Right hindlimb (tissue), 1 donor: ENCODE results near the gene PANK4.
"Not testable (repeated sequence)": the region's sequence is repeated elsewhere in the genome, so short reads cannot be mapped to it uniquely, and the experiment has no call there.

ENCODE experiments used
- DNase-seq: peaks from one replicate; pipeline ENCODE4 v3.0.0-alpha.2; 2018

Gene PANK4

DNA sequence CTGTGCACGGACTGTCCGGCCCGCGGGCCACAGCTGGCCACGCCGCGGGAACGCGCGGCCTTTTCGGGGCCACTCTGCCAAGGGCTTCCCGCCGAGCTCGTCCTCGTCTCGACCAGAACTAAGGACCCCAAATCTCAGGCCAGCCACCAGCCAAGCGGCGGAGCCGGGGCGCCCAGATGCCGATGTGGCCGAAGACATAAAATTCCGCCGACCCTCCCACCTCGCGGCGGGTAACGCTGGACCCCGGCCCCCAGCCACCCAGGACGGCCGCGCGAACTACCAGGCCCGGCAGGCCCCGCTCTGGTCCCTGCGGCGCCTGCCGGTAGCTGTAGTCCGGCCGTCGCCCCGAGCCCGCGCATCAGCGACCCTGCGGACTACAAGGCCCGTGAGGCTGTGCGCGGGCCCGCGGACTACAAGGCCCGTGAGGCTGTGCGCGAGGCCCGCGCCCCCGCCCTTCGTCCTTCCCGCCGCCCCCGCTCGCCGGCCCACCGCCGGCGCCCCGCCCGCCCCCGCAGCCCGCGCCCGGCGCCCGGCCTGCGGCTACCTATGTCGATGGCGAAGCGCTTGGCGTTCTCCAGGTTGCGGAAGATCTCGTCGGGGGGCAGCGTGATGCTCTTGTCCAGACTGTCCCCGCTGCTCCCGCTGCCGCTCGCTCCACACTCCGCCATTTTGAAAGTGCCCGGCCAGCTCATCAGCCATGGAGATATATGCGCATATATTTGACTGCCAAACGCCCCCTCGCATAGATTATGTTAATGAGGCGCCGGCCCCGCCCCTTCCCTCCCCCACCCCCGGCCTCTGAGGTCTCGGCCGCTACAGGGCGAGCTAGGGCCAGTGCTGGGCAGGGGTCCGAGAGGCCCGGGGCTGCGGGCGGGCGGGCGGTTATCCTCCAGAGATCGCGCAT is at the start of gene PANK4:
PANK4 (minus strand) TSS at position 677 of the 904 bp plus-strand sequence; CDS start at position 668, 9 bp downstream.
- peak; percentile 94 for DNase-seq

DNA sequence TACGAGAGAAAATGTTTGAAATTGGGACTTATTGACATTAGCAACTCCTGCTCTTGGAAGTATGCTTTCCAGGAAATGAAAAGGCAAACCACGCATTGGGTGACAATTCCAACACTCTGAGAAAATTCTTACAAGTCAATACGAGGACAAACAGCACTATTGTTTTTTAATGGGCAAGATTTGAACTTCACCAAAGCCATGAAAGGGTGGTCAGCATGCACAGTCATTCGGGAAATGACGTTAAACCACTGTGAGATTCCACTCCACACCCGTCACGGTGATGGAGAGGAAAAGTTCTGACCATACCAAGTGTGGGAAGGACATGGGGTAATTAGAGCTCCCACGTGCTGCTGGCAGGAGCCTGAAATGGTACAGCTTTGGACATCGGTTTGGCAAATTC is 48.0 kb upstream of the PANK4 start:
- DNase-seq: no peak

DNA sequence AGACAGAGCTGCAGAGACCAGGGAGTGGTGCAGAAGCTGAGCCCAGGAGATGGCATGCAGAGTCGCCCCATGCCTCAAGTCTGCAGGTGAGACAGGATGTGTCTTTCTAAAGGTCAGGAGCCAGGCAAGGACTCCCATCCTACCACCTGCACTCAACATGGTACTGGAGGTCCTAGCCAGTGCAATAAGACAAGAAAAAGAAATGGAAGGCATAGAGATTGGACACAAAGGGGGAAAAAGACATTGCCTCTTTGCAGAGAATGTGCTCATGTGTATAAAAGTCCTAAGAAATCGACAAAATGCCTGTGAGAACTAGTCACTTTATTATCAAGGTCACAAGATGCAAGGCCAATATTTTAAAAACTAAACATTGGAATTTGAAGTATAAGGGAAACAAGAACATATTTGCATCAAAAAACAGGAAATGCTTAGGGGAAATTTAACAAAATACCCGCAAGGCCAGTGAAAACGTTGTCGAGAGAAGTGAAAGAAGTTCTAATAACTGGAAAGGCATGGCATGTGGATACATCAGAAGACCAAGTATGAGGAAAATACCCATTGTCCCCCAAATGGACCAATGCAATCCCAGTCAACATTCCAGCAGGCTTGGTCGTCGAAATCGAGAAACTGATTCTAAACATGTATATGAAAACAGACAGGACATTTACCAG is 47.0 kb upstream of the PANK4 start:
- DNase-seq: no peak

DNA sequence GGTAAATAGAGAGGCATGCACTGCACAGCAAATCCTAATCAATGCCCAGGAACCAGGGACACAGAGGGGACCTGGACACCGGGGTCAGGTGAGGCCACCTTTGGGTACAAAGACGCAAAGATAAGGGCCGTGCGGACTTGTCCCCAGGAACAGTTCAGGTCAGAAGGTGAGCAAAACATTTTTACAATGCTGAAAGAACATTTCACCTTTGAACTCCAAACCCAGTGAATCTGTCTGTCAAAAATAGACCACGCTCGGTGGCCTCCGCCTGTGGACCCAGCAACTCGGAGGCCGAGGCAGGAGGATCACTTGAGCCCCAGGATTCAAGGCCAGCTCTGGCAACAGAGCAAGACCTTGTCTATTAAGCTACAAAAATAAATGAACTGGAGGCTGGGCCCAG is 45.0 kb upstream of the PANK4 start:
- no peak for DNase-seq

DNA sequence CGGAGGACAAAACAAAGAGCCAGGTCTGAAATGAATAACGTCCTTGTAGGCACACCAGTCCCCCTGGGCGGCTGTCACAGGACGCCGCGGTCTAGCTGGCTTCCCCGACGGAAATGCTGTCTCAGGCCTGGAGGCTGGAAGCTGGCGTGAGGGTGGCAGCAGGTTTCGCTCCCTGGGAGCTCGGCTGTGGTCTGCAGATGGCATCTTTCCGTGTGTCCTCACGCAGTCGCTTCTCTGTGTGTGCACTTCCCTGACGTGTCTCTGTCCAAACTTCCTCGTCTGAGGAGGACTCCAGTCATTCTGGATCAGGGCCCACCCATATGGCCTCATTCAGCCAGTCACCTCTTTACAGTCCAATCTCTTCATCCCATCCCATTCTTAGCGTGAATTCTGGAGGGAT is 43.9 kb upstream of the PANK4 start:
- no peak for DNase-seq

DNA sequence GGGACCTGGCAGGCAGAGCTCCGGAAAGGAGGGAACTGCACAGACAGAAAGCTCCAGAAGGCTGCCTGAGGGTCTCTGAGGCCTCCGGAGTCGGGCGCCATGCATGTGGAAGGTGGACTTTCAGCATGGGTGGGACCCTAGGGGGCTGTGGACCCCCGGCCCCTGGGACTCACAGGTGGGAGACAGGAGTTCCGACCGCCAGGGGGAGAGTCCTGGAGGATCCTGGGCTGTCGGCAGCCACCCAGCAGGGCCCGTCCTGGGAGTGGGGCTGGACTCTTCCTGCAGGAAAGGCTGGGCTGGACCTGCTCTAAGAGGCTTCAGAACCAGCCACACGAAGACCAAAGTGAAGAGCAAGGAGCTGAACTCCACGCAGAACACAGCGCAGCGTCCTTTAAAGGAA is 43.3 kb upstream of the PANK4 start:
- not testable (repeated sequence) for DNase-seq

DNA sequence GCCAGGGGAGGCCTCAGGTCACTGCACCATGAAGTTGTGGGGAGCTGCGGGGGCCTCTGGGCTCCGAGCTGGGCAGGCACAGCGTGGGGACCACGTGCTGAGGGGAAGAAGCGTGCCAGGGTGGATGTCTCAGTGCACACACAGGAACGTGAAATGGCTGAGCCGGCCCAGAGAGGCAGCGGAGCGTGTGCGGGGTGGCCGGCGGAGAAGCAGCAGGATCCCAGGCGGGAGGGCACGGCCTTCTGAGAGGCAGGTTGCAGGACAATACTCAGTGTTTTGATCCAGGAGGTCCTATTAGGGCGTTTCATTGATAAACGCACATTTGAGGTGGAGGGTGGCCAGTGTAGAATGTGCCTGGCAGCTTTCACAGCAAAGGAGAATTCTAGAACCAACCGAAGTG is 42.7 kb upstream of the PANK4 start:
- DNase-seq: no peak

DNA sequence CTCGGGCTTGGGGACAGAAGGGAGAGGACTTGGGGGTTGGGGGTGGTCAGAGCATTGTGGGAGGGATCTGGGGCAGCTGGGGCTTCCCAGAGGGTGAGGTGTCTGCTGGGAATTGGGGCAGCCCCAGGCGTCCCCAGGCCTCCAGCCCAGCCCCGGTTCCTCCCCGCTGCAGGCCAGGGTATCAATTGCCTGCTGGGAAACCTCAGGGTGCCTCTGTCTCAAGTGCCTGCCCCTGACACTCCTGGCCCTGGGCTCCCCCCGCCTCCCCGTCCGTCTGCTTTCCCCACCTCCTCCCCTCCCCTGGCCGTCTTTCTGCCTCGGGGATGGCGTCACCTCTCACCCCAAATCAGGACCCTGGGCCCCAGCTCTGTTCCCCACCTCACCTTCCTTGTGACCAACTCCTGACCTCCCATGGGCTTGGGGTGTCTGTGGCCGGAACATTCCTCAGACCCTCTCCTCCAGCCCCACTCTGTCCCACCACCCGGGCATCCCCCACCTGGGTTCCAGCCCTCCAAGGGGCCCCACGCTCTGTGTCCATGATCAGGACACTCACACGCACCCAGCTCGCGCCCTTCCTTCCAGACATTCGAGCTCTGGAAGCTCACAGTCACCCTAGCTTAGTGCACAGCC is 41.9 kb upstream of the PANK4 start:
- DNase-seq: not testable (repeated sequence)

DNA sequence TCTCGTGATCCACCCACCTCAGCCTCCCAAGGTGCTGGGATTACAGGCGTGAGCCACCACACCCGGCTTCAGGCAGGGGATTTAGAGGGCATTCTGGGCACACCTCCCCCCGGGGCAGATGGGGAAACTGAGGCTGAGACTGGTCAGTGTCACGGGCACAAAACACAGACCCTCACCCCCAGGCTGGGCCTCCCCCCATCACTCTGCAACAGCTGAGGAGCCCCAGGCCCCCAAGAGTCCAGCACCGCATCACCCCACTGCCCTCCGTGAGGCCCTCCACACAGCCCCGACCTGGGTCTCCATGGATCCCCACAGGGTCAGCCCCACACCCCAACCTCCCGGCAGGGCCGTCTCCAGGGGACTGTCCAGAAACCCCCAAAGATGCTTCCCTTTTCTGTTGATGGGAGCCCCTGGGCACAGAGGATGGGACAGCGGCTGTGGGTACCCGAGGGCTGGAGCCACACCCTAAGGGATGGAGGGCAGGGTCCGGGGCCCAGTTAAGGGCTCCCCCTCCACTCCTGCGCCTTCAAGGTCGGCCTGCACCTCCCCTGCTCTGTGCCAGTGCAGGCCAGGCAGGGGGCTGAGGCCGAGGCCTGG is 40.8 kb upstream of the PANK4 start:
- no peak for DNase-seq

DNA sequence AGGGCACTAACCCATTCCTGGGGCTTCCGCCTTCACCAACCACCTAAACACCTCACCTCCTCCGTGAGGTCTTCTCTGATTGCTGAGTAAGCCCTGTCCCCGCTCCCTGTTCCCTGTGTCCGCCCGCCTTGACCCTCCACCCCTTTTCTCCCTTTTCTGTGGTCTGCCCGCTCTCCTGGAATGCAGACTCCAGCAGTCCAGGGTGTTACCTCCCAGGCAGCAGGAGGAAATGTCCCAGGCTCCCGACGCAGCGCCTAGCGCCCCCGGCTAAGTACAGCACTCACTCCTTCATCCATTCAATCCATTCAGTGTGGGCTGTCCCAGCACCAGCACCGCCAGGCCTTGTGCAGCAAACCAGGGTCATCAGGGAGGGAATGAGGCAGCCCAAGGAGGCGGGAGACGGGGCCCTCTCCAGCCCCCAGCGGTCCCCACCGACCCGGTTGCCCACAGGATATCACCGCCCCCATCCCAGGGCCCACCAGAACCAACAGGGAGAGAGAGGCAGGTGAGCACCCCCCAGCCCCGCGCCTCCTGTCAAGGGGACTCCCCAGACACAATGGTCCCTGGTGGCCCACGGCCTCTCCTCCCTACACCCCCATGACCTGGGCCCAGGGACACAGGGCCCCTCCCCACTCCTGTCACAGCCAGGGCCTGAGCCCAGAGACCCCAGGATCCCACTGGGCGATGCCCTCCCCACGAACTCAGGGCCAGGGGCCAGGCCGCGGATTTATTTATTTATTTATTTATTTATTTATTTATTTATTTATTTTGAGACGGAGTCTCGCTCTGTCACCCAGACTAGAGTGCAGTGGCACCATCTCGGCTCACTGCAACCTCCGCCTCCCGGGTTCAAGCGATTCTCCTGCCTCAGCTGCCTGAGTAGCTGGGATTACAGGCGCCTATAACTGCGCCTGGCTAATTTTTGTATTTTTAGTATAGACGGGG is 40.0 kb upstream of the PANK4 start:
- DNase-seq: no peak

DNA sequence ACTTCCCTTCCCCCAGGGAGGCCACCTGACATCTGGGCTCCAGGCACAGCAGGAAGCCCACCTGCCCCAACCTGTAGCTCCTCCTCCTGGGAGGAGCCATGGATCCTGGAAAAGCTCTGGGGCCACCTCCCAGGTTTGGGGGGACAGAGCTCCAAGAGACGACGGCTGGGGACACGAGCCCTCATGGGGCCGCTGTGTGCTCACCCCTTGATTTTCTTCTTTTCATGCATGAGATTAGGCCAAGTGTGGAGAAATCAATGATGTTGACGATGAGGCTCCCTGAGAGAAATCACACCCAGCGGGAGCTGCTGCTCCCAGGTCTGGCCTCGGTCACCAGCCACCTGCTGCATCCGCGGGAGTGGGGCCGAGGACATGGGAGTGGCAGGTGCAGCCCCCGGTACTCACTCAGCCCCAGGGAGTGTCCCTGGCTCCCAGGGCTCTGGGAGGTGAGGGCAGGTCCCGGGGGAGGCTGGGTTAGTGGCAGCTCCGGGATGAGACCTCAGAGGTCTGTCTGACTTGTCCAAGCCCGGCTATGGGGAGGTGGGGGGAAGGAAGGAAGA is 38.5 kb upstream of the PANK4 start:
- DNase-seq: no peak

DNA sequence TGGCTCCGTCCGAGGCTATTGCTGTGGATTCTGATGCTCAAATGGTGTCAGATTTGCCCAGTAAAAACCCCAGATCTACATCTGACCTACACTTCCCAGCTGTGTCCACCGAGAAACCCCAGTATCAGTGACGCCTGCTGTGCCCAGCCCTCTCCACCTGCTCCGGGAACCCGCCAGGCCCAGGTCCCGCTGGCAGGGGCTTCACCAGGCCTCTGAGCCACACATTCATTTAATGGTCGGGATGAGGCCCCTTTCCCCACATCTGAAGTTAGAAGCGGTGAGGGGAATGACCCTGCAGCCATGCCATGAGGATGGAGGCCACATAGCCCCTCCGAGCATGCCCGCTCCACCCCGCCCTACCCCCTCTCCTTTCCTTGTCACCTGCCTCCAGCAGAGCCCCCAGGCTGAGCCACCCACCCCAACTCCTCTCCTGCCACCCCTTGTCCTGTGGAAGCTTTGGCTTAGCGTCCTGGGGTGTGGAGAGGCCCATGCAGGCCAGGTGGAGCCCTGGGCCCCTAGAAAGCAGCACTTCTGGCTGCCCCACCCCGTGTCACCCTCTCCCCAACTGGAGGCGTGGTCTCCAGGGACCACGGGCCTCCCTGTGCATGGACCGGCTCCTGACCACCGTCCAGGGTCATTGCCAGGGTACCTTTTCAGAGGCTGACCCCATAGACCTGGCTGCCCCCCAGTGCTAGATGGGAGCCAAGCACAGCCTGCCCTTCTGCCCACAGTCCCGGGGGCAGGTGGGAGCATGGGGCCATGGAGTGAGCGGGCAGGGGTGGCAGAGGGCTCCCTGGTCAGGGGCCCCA is 37.8 kb upstream of the PANK4 start:
- no peak for DNase-seq

DNA sequence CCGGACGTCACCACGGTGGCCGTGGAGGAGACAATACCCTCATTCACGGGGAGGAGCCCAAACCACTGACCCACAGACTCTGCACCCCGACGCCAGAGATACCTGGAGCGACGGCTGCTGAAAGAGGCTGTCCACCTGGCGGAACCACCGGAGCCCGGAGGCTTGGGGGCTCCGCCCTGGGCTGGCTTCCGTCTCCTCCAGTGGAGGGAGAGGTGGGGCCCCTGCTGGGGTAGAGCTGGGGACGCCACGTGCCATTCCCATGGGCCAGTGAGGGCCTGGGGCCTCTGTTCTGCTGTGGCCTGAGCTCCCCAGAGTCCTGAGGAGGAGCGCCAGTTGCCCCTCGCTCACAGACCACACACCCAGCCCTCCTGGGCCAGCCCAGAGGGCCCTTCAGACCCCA is 36.8 kb upstream of the PANK4 start:
- DNase-seq: no peak

DNA sequence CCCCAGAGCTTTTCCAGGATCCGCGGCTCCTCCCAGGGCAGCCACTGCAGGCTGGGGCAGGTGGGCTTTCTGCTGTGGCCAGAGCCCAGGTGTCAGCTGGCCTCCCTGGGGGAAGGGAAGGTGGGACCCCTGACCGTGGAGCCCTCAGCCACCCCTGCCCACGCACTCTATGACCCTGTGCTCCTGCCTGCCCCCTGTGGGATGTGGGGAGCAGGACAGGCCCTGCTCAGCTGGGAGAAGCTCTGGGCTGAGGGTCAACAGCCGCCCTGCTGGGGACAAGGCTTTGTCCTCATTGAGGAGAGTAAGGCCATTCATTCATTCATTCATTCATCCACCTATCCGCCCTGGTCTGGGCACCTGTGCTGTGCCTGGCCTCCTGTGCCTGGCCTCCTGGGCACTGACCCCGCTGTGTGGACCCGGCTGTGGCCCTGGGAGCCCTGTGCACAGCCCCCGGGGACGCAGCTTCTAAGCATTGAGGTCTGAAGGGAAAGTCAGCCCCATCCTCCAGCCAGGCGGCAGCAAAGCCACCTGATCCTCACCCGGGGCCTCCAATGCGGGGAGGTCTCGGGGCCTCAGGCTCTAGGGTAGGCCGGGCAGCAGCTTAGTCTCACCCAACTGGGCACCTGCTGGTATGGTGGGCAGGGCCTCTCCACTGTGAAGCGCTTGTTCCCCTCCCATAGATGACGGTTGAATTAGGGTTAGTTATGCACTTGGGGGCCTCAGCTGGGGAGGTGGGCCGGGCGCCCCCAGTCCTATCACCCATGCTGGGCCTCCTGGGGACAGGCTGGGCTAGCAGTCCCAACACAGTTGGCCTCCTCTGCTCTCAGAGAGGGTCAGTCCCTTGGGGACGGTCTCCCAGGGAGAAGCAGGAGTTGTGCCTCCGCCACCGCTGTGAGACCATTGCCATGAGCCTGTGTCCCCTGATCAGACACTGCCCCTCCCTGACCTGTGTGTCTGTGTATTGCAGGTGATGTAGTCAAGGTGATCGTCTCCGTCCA is 35.8 kb upstream of the PANK4 start:
- no peak for DNase-seq

DNA sequence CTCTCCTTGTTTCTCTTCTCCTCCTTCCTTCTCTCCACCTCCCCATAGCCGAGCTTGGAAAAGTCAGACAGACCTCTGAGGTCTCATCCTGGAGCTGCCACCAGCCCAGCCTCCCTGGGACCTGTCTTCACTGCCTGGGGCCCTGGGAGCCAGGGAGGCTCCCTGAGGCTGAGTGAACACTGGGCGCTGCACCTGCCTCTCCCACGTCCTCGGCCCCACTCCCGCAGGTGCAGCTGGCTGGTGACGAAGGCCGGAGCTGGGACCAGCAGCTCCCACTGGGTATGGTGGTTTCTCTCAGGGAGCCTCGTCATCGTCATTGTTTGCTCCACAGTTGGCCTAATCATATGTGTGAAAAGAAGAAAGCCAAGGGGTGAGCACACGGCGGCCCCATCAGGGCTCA is 35.0 kb upstream of the PANK4 start:
- DNase-seq: no peak

DNA sequence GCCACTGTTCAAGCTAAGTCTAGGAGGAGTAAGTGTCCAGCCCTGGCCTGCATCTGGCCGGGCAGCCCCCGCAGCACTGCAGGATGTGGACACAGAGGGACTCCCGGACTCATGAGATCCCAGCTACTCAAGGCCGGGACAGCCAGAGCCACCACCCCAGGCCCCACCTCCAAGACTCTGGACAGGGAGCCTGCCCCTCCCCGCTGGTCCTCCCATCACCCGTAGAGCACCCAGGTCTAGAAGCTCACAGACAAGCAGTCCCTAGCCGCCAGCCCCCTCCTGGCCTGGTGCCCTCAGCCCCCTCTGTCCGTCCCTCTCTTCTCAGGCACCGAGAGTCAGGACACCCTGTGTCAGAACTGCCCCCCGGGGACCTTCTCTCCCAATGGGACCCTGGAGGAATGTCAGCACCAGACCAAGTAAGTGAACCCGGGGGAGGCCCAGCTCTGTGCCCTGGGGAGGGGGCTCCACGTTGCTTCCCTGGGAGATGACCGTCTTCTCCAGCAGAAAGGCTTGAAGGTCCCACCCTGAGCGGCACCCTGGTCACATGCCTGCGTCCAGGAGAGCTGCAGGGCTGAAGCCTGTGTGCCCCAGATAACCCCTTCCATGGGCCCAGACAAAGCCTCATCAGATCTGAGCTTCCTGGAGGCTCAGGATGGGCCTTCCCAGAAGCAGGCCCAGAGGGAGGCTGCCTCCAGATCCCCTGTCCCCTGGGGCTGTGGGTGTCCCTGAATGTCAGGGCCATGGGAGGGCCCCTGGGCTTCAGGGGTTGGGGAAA is 34.1 kb upstream of the PANK4 start:
- DNase-seq: no peak

DNA sequence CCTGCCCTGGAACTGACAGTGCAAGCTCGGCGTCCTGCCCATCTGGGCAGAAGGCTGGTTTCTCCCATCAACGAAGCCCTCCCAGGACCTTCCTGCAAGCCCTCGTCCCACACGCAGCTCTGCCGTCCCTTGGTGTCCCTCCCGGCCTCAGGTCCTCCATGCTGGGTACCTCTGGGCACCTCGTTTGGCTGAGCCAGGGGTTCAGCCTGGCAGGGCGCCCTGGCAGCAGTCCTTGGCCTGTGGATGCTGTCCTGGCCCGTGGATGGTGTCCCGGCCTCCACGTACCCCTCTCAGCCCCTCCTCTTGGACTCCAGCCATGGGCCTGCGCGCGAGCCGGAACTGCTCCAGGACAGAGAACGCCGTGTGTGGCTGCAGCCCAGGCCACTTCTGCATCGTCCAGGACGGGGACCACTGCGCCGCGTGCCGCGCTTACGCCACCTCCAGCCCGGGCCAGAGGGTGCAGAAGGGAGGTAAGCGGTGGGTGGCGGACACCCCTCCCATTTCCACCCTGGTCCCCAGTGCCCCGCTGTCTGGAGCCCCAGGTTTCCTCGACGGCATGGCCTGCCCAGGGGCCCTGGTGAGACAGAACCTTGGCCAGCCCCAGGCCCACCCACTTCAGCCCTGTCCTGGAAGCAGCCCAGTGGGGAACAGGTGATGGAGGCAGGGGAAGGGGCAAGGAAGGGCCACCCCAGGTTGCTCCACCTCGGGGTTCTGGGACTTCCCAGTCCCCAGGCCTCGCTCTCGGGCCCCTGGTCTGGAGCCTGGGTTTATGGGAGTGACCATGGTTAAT is 33.3 kb upstream of the PANK4 start:
- no peak for DNase-seq

DNA sequence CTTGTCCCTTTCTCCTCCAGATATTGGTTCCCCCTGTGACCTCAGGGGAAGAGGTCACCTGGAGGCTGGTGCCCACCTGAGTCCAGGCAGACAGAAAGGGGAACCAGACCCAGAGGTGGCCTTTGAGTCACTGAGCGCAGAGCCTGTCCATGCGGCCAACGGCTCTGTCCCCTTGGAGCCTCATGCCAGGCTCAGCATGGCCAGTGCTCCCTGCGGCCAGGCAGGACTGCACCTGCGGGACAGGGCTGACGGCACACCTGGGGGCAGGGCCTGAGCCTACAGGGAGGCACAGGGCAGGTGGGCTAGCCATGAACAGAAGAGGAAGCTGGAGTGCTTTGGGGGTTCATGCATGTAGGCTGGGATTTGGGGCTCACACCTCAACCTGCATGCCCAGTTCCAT is 32.5 kb upstream of the PANK4 start:
- DNase-seq: no peak
